Measurements from ENCODE around the gene TNFSF8. TPM values are rescaled to one million over a fixed set of nuclear protein-coding genes. Genes with fewer than 3 reads are reported as not detected.

TNFSF8 gene
- total RNA-seq, 1 donor from 2014 or later, result not detected

GRCh38 chr9:114908805-114909448 lies 21.5 kb downstream of the TNFSF8 start:
- no peaks in the 10 kb centered on the region for H3K27me3 Mint-ChIP-seq (ENCODE audit: low read depth)
- no peak for DNase-seq (ENCODE audit: low spot score)
- peaks cover 21% of the 10 kb centered on the region for H3K4me1 Mint-ChIP-seq (ENCODE audit: low read depth)
- TF ChIP-seq, protein P1, sequence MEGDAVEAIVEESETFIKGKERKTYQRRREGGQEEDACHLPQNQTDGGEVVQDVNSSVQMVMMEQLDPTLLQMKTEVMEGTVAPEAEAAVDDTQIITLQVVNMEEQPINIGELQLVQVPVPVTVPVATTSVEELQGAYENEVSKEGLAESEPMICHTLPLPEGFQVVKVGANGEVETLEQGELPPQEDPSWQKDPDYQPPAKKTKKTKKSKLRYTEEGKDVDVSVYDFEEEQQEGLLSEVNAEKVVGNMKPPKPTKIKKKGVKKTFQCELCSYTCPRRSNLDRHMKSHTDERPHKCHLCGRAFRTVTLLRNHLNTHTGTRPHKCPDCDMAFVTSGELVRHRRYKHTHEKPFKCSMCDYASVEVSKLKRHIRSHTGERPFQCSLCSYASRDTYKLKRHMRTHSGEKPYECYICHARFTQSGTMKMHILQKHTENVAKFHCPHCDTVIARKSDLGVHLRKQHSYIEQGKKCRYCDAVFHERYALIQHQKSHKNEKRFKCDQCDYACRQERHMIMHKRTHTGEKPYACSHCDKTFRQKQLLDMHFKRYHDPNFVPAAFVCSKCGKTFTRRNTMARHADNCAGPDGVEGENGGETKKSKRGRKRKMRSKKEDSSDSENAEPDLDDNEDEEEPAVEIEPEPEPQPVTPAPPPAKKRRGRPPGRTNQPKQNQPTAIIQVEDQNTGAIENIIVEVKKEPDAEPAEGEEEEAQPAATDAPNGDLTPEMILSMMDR (IDR thresholded peaks at IDR 0.05), result no peak
- no peaks in the 10 kb centered on the region for H3K9me3 Mint-ChIP-seq (ENCODE audit: low read depth)
- no peak overlapping the region for H3K4me3 Mint-ChIP-seq (ENCODE audit: unreplicated experiment)
- H3K36me3 Mint-ChIP-seq (ENCODE audit: low read depth), result no peaks in the 10 kb centered on the region
- peak overlapping the region; percentile 20 for H3K27ac Mint-ChIP-seq (ENCODE audit: unreplicated experiment)

GRCh38 chr9:114908104-114908622 lies 22.2 kb downstream of the TNFSF8 start:
- DNase-seq (ENCODE audit: low spot score), result no peak
- H3K4me3 Mint-ChIP-seq (ENCODE audit: unreplicated experiment), result no peak overlapping the region
- H3K27ac Mint-ChIP-seq (ENCODE audit: unreplicated experiment), result no peak overlapping the region
- H3K4me1 Mint-ChIP-seq (ENCODE audit: low read depth), result peaks cover 22% of the 10 kb centered on the region
- no peaks in the 10 kb centered on the region for H3K9me3 Mint-ChIP-seq (ENCODE audit: low read depth)
- H3K27me3 Mint-ChIP-seq (ENCODE audit: low read depth), result no peaks in the 10 kb centered on the region
- H3K36me3 Mint-ChIP-seq (ENCODE audit: low read depth), result no peaks in the 10 kb centered on the region
- TF ChIP-seq, protein P1 (IDR thresholded peaks at IDR 0.05), result no peak

- peaks cover 31% of the 10 kb centered on the region for H3K4me1 Mint-ChIP-seq (ENCODE audit: low read depth)
- no peaks in the 10 kb centered on the region for H3K9me3 Mint-ChIP-seq (ENCODE audit: low read depth)
- H3K4me3 Mint-ChIP-seq (ENCODE audit: unreplicated experiment), result no peak overlapping the region
- TF ChIP-seq, protein P1 (IDR thresholded peaks at IDR 0.05), result peak; percentile 92
- DNase-seq (ENCODE audit: low spot score), result no peak
- no peaks in the 10 kb centered on the region for H3K27me3 Mint-ChIP-seq (ENCODE audit: low read depth)
- H3K36me3 Mint-ChIP-seq (ENCODE audit: low read depth), result no peaks in the 10 kb centered on the region
- H3K27ac Mint-ChIP-seq (ENCODE audit: unreplicated experiment), result no peak overlapping the region
Measured at GRCh38 chr9:114906922-114907571, 23.3 kb downstream of the TNFSF8 start.

DNA sequence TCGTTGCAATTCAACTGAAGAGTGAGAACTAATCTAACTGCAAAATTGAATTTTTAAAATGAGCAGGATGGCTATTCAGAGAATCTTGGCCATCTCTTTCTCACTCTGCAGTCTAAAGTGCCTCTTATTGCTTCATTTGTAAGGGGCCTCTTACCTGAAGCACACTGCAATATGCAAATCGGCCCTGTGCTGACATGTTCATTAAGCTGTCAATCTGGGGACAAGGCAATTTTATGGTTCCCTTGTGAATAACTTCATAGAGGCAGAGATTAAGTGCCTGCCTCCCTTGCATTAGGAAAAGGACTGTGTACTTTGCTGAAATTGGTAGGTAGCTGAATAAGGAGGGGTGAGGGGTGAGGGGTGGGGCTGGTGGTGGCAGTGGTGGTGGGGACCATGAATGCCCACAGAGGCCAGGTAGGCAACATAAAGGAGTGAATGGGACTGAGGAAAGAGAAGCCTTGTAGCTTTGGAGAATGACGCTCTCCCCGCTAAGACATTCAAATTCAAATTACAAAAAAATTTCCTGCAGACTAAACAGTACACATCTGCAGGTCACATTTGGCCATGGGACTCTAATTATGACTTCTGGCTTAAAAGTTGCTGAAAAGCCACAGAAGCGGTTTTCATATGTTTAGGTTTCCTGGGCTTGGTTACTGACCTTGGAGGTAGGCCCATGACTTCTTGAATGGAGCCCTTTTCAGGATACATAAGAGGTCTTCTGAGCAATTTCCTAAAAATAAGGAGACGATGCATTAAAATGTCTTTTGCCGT lies 25.0 kb downstream of the TNFSF8 start:
- H3K4me3 Mint-ChIP-seq (ENCODE audit: unreplicated experiment), result no peak overlapping the region
- TF ChIP-seq, protein P1 (IDR thresholded peaks at IDR 0.05), result no peak
- H3K9me3 Mint-ChIP-seq (ENCODE audit: low read depth), result no peaks in the 10 kb centered on the region
- H3K4me1 Mint-ChIP-seq (ENCODE audit: low read depth), result peaks cover 27% of the 10 kb centered on the region
- no peak overlapping the region for H3K27ac Mint-ChIP-seq (ENCODE audit: unreplicated experiment)
- H3K27me3 Mint-ChIP-seq (ENCODE audit: low read depth), result no peaks in the 10 kb centered on the region
- no peak for DNase-seq (ENCODE audit: low spot score)
- no peaks in the 10 kb centered on the region for H3K36me3 Mint-ChIP-seq (ENCODE audit: low read depth)

Measured in chondrocyte (in vitro differentiated cells).